Stimulated activated naive CD4-positive, alpha-beta T cell (primary cell): ENCODE measurements around the gene DFFA.
A peak's percentile ranks its signal among the peaks of the same experiment; 100 is the strongest.
"Not testable (repeated sequence)": the region's sequence is repeated elsewhere in the genome, so short reads cannot be mapped to it uniquely, and the experiment has no call there.

ENCODE experiments used
- DNase-seq, 6 experiments: peaks; one replicate each; lab custom pipeline; 2025; lab: John Stamatoyannopoulos, UW

The DFFA gene

GRCh38 chr1:10472220-10473144 lies at the start of gene DFFA:
Gene DFFA (minus strand): TSS chr1:10472529. CDS start chr1:10472458, 71 bp downstream.
- DNase-seq: peak; percentile 83 to 91 (median 87)

DNA sequence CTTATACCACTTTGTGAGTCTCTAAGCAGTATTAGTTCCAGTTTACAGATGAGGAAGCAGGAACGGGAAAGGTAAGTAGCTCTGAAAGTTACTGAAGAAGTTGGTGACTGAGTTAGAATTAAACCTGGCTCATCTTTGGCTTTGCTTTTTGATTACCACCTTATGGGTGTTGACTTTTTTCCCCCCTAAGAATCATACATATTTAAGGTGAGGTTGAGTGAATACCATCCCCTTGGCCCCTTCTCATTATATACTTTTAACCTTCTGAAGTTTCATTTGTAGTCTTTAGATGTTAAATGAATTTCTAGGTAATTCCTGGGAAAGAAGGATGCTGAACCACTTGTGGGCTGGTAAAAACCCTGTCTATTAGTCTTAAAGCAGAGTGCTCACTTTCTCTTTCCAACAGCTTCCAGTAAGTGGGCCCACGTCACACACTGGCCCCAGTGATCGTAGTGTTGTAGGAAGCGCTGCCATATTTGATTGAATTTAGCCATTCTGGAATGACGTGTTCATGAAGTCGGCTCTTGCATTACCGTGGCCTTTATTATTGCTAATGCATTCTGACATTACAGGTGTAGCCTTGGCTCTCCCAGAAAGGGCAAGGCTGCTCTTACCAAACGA lies 49.3 kb upstream of the DFFA start:
- DNase-seq: no peak

DNA sequence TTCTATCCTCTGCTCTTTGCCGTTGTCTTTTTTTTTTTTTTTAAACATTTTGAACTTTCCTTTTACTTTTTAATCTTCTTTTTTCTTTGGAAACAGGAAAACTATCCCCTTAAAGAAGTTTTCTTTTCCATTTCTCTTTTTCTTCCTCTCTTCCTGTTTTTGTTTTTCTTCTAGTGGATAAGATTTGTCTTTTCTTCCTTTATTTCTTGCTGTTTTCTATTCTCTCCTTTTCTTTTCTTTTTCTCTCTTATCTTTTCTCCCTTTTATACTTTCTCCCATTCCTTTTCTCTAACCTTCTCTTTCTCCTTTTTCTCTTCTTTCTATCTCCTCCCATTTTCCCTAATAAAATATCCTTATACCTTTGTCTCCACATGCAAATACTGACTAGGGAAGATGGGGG lies 48.6 kb upstream of the DFFA start:
- DNase-seq: no peak

GRCh38 chr1:10520497-10520896 lies 48.2 kb upstream of the DFFA start:
- DNase-seq: no peak

GRCh38 chr1:10519016-10519417 lies 46.7 kb upstream of the DFFA start:
- DNase-seq: no peak

DNA sequence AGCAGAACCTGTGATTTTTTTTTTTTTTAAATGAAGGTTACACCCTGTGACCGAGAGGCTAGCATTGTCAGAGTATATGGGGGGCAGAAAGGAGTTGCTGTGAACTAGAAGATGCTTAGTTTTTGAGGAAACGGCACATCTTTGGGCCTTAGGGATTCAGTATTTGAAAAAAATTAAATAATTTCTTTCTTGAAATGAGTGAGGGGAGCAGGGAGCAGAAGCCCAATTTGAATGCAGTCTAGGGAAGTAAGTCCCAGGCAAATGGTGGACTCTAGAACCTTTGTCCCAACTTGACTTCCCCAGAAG lies 45.3 kb upstream of the DFFA start:
- DNase-seq: no peak

DNA sequence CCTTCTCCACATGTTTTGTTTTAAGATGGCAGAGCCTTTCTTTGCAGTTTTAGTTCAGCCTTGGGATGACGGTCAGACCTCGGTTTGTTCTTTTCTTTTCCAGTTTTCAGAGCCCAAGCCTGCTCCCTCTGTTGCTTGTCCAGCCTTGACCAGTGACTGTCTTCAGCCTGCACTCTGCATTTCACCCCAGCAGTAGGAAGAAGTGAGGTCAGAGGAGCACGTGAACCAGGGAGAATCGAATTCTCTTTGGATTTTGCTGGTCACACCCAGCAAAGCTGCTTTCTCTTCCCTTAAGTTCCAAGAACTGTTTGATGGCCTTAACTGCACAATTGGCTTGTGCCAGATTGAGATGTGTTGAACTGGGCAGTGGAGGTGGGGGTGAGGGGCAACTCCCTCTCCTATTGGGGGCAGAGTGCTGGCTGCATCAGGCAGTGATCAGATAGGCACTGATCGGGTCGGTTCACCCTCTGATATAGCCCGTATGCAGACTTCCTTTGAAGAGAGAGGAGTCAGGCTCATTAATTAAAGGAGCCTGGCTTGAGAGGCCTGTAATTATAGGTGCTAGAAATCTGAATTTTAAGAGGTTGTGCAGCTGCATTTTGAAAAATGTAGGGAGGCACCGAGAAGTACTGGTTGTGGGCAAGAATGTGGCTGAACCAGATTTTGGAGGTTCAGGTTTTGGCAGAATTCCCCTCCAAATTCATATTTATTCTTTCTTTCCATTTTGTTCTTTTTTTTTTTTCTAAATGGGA lies 44.8 kb upstream of the DFFA start:
- no peak for DNase-seq

DNA sequence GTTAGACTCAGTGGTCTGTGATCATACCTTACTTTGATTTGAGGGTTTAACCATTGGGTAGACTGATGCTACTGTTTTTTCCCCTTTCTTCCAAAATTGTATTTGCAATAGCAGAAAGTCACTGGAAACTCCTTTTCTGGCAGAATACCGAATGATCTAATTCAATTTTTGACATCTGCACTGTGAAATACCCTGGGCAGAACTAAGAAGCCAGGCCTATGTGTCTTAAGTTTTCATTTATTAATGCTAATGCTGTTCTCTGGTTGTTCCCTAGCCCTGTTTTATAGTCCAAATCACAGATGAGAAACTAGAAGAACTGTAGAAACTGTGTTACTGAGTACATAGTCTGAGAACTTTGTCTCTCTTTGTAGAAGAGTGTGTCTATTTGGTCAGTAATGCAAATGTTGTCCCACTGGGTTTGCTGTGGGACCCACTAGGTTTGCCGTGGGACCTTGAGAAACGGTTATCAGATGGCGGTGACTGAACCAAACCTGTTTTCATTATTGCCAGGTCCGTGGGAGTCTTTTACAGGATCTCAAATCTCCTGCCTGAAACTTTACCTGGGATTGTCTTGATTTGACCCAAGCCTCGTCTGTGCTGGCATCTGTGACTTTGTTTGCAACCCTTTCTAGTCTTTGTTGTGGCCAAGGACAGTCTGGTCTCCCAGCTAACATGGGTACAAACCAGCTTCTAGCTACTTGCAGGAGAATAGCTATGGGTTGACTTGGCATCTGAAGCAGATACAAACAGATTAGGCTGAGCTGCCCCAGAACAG lies 43.8 kb upstream of the DFFA start:
- DNase-seq: no peak

DNA sequence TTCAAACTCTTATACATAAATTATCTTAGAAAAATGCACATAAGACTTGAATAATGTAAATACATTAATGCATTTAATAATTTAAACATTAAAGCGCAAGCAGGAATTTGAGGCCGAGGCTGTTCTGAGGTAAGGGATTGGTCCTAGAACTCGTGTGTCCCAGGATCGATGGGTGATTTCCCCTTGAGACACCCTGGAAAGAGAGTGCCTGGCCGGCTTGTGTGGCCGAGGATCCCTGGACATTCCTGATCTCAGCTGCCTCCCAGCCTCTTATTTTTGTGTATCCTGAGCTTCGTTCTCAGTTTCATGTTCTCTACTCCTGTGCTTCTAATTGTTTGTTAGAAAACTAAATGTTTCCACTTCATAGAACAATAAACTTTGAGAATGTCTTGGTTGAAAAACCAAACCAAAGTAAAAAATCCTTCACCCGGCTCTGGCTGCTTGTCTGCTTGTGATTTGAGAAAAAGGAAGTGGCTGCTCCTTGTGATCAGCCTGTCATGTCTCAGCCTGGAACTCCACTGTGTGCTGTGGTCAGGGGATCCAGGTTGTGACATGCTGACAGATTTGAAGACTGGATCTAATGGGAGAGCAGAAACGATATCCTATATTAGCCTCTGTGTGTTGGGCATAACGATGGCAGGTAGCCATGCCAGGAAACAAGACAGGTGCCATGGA lies 43.1 kb upstream of the DFFA start:
- peak in 1 of 6 experiments; percentile 20 for DNase-seq

DNA sequence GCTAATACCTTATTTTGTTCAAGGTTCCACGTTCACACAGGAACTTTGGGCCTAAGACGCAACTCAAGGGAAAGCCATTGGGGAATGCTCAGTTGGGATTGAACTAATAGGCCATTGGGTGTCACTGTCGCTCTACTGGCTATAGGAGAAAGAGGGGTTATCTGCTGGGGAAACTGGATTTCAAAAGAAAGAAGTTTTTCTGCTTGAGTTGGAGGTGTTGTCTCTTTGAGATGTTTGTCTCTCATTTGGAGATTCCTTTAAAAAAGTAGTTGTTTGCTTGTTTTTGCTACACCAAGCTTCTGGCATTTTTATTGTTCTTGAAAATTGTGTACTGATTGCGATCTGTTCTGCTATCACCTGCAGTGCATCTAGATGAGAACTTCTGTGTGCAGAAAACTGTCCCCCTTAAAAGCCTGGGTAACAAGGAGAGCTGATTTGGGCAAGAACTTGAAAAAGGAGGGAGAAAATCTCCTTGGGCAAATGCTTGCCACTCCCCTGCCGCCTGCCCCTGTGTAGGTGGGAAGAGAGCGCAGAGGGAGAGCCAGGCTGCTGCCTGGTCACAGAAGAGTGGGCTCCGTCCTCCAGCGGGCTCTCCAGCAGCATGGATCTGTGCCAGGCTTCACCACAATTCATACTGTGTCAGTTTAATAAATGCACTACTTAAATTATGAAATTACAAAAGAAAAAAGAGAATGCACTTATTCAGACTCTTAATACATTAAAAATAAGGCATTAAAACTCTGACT lies 42.3 kb upstream of the DFFA start:
- no peak for DNase-seq

DNA sequence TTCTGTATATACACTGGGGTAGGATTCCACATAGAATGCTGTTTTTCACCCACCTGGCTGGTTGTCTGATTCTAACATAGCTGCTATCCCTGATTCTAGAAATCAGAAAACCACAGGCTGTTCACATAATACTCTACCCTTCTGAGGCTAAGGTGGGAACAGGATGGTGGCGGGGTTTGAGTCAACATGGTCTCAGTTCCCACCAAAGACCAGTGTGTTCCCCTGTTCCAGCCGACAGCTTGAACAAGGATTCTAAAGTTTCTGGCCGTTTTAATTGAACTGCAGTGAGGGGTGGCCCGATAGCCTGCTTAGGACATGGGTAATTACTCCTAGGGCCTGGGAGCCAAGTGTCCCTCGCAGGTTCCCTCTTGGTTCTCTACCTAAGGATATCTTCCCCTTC lies 40.9 kb upstream of the DFFA start:
- DNase-seq: no peak

- DNase-seq: no peak
Observed at GRCh38 chr1:10511494-10511885, 39.2 kb upstream of the DFFA start.

DNA sequence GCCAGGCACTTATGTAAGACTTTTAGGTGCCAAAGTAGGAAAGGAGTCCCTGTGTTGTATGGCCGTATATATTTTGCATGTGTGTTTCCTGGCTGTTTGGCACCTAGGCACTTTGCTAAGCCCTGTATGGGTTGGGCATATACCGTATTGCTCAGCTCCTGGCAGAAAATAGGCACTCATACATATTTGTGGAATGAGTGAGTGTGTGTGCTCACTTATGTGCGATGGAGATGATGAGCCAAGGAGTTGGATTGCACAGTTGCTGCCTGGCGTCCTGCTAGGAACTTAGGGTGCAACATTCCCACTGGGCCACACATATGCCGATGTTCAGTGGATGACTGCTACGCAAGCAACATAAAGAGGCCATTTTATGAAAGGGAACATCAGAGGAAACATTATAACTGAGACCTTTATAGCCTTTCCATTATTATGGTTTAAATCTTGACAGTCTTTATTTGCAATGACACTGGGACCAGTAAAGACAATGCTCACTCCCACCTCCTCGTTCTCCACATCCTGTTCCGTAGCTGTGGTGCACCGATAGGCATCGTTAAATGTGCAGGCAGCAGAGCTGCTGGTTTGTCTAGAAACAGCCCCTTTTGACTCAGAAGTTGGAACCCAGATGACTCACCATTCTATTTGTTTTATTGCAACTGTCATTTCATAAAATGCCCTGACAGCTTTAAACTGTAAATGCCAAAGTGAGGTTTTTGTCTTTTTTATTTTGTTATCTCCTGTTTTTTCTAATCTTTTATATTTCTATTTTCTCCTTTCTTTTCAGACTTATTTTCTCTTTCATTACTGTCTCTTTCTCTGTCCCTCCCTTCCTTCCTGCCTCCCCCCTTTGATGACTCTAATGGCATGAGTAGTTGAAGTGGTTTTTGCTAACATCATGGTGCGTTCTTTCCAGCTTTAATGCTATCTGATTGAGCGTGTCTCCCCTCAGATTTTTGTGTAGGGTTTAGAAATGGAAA lies 38.5 kb upstream of the DFFA start:
- DNase-seq: peak; percentile 44 to 75 (median 62)

DNA sequence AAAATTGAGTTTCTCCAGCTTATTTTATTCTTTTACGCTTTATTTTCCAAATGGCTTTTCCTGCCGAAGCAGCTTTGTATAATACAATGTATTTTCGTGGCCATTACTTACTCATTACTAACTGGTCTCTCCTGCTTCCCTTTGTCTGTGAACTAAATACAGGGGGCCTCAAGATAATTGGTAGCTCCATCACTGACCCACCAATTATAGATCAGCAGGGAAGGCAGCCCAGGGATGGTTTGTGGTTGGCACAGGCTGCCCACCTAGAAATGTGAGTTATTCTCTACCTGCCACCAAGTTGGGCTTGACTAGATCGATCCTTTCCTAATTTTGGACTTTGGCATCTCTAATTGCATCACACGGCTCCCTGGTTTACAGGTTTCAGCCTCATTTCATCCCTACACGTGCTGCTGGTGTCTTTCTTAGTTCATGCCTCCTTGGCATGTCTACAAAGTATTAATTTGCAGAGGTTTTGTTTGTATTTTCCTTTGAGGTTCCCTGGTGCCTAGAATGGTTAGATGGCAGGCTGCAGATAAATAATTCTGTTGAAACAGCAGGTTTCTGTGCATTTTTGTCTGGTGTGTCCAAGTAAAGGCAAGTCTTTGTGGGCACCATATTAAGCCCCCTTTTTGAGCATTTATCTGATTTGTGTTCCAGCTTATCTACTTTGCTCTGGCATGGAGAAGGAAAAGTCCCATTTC lies 37.6 kb upstream of the DFFA start:
- DNase-seq: no peak

- DNase-seq: no peak
Observed at GRCh38 chr1:10508511-10508951, 36.2 kb upstream of the DFFA start.

GRCh38 chr1:10507111-10507879 lies 35.0 kb upstream of the DFFA start:
- DNase-seq: peak; percentile 20 to 61 (median 34)

DNA sequence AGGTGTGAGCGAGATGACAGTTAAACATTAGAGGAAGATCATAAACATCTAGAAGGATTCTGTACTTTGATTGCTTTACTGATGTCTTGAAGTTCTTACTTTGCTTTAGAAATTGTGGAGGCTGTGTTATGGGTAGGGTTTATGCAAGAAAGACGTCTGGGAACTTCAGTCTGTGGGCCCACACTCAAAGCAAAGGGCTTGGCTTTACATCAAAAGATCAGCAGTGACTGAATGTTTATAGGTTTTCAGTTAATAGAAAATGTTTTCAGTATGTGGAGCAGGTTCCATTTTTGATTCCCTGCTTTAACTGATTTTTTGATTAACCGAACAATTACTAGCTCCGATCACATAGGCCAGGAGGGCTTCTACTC lies 34.3 kb upstream of the DFFA start:
- no peak for DNase-seq

DNA sequence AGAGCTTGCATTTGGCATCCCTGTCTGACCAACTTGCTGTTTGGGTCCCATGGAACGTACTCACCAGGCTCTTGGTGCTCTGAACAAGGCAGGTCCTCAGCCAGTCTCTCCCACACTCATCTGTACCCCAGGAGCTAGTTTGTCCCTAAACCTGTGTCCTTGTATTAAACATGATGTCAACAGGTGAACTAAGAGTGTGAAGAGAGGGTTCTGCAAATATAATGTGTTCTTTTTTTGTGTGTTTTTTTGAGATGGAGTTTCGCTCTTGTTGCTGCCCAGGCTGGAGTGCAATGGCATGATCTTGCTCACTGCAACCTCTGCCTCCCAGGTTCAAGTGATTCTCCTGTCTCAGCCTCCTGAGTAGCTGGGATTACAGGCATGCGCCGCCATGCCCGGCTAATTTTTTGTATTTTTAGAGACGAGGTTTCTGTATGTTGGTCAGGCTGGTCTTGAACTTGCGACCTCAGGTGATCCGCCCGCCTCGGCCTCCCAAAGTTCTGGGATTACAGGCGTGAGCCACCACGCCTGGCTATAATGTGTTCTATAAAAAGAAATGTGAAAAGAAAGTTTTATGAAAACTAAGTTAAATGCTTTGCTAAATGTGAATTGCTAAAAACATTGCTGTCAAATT lies 33.8 kb upstream of the DFFA start:
- not testable (repeated sequence) for DNase-seq
